GM20431 (cell line): Measurements from ENCODE around the gene C5orf63.
"Not testable (repeated sequence)": the region's sequence is repeated elsewhere in the genome, so short reads cannot be mapped to it uniquely, and the experiment has no call there.

Experiments used
- in situ Hi-C: fragments of 300-500 bp; cut with MseI, MboI; formaldehyde crosslinking; loops from one replicate; pipeline ENCODE4 v1.15.0; 2020; ENCODE audit warnings: low sequenced_read_pairs; ENCODE audit not compliant: unreplicated experiment

Gene C5orf63

GRCh38 chr5:127076315-127077129 is 3.2 kb upstream of the C5orf63 start:
- in situ Hi-C loops: no loop called here

GRCh38 chr5:127074466-127074865 is 1.2 kb upstream of the C5orf63 start:
- in situ Hi-C loops: no loop called here

- in situ Hi-C loops: no loop called here
Measured at GRCh38 chr5:127070243-127070642, 3.1 kb downstream of the C5orf63 start.

GRCh38 chr5:127068493-127069214 is 4.6 kb downstream of the C5orf63 start:
- in situ Hi-C loops: no loop called here

- in situ Hi-C loops: no loop called here
Measured at GRCh38 chr5:127066721-127067120, 6.6 kb downstream of the C5orf63 start.

GRCh38 chr5:127064253-127064840 is 9.0 kb downstream of the C5orf63 start:
- in situ Hi-C loops: no loop called here

- in situ Hi-C loops: no loop called here
Measured at GRCh38 chr5:127063257-127063913, 9.9 kb downstream of the C5orf63 start.

GRCh38 chr5:127061956-127062355 is 11.3 kb downstream of the C5orf63 start:
- in situ Hi-C loops: no loop called here

- in situ Hi-C loops: no loop called here
Measured at GRCh38 chr5:127061537-127061936, 11.8 kb downstream of the C5orf63 start.

GRCh38 chr5:127060470-127060985 is 12.8 kb downstream of the C5orf63 start:
- in situ Hi-C loops: no loop called here

- in situ Hi-C loops: no loop called here
Measured at GRCh38 chr5:127056896-127057295, 16.4 kb downstream of the C5orf63 start.

GRCh38 chr5:127055880-127056653 is 17.2 kb downstream of the C5orf63 start:
- in situ Hi-C loops: no loop called here

GRCh38 chr5:127053551-127053950 is 19.8 kb downstream of the C5orf63 start:
- in situ Hi-C loops: not testable (repeated sequence)

- in situ Hi-C loops: no loop called here
Measured at GRCh38 chr5:127053049-127053448, 20.3 kb downstream of the C5orf63 start.

GRCh38 chr5:127051591-127051990 is 21.7 kb downstream of the C5orf63 start:
- in situ Hi-C loops: no loop called here

- in situ Hi-C loops: no loop called here
Measured at GRCh38 chr5:127046343-127047072, 26.8 kb downstream of the C5orf63 start.

- in situ Hi-C loops: no loop called here
Measured at GRCh38 chr5:127042593-127042992, 30.7 kb downstream of the C5orf63 start.

- in situ Hi-C loops: no loop called here
Measured at GRCh38 chr5:127041571-127041970, 31.7 kb downstream of the C5orf63 start.
